K562 (cell line): Measurements from ENCODE around the gene GALNS. TPM values are rescaled to one million over a fixed set of nuclear protein-coding genes. Genes with fewer than 3 reads are reported as not detected.

Source experiments
- ATF7 ChIP-seq: fragments of 450-650 bp; IDR thresholded peaks from 2 replicates; pipeline ENCODE4 v1.7.1; 2014; ENCODE audit warnings: mild to moderate bottlenecking, moderate library complexity
- CC2D1A ChIP-seq: fragments of 450-650 bp; IDR thresholded peaks from 2 replicates; pipeline ENCODE4 v1.6.1; 2017; ENCODE audit warnings: mild to moderate bottlenecking
- E4F1 ChIP-seq: fragments of 250-450 bp; sonication (Bioruptor Pico); IDR thresholded peaks from 2 replicates; pipeline ENCODE4 v1.5.0; 2021; ENCODE audit warnings: mild to moderate bottlenecking, borderline replicate concordance
- FUS ChIP-seq: fragments of 200-400 bp; formaldehyde crosslinking; optimal IDR thresholded peaks from 2 replicates; pipeline ENCODE3; 2017; ENCODE audit warnings: low read depth, low read length
- KAT8 ChIP-seq: fragments of 450-650 bp; IDR thresholded peaks from 2 replicates; pipeline ENCODE4 v1.6.1; 2016; ENCODE audit warnings: low read depth, mild to moderate bottlenecking
- NCOA1 ChIP-seq: fragments of 450-650 bp; IDR thresholded peaks from 2 replicates; pipeline ENCODE4 v1.6.1; 2016; ENCODE audit warnings: low read depth
- RBM39 ChIP-seq: fragments of 200-400 bp; formaldehyde crosslinking; optimal IDR thresholded peaks from 2 replicates; pipeline ENCODE3; 2018; ENCODE audit warnings: low read depth, low read length
- STAT5B ChIP-seq: fragments of 250-450 bp; sonication (Bioruptor Pico); IDR thresholded peaks from 2 replicates; pipeline ENCODE4 v1.8.0; 2021; ENCODE audit warnings: mild to moderate bottlenecking, inconsistent platforms
- TEAD2 ChIP-seq: fragments of 450-650 bp; IDR thresholded peaks from 2 replicates; pipeline ENCODE4 v1.6.1; 2016; ENCODE audit warnings: missing genetic modification characterization, control low read depth, missing compliant biosample characterization
- ZBTB11 ChIP-seq, 3 experiments: fragments of 200-800 bp in 1 of 3; fragments of 250-450 bp in 1 of 3; fragments of 450-650 bp in 1 of 3; sonication (Bioruptor Pico) in 1 of 3; sonication (Bioruptor generic) in 1 of 3; formaldehyde crosslinking in 1 of 3; IDR thresholded peaks; 2 replicates each; pipeline versions ENCODE4 v1.6.1 to v1.8.0; 2016 to 2022; ENCODE audit warnings: mild to moderate bottlenecking in 2 of 3, missing genetic modification characterization in 2 of 3, missing compliant biosample characterization in 1 of 3, moderate library complexity in 1 of 3
- ZNF395 ChIP-seq: fragments of 200-800 bp; sonication (Bioruptor generic); IDR thresholded peaks from 2 replicates; pipeline ENCODE4 v1.6.1; 2017; ENCODE audit warnings: missing genetic modification characterization, missing compliant biosample characterization
- ZNF449 ChIP-seq: fragments of 250-450 bp; sonication (Bioruptor Pico); IDR thresholded peaks from 2 replicates; pipeline ENCODE4 v1.8.0; 2022; ENCODE audit warnings: moderate library complexity, mild to moderate bottlenecking, inconsistent platforms
- polyA plus RNA-seq, 8 experiments: library from polyadenylated mRNA; depleted of rRNA in 4 of 8; stranded (reverse) in 5 of 8; unstranded in 3 of 8; fragments of >200 nt; fragmentation: Nextera tagmentation in 2 of 8; fragmentation: Illumina TruSeq in 1 of 8; extraction: Ambion mirVana in 2 of 8; extraction: Trizol in 1 of 8; gene quantifications; 2 replicates each; pipeline versions ENCODE4 v1.2.1 to v1.2.3, GENCODE V29; 2011 to 2014; ENCODE audit warnings: inconsistent platforms in 1 of 8, missing spikeins in 1 of 8
- total RNA-seq, 7 experiments: library from RNA; depleted of rRNA in 6 of 7; stranded (reverse); fragments of >200 nt in 6 of 7; fragmentation: Illumina TruSeq in 2 of 7; extraction: Trizol in 2 of 7; gene quantifications; 2 replicates each; pipeline versions ENCODE4 v1.2.1 to v1.2.3, GENCODE V29; 2011 to 2021; ENCODE audit warnings: low replicate concordance in 1 of 7

GALNS gene
- total and polyA plus RNA-seq, 9 of the 15 experiments (the other 6 are each of a cell fraction or from before 2014, with no cell fraction given) = 0.38 to 13.2 (median 4.3) TPM

GRCh38 chr16:88770461-88771293, 86.1 kb downstream of the GALNS start (continued):
- no peak for TF ChIP-seq KAT8
- no peak for TF ChIP-seq ZNF449 (CRISPR knock-in tag)
- TF ChIP-seq RBM39 = peak; percentile 30
- TF ChIP-seq CC2D1A = no peak
- TF ChIP-seq TEAD2 (tag) = no peak
- TF ChIP-seq ATF7 = peak; percentile 93
- TF ChIP-seq ZBTB11 (CRISPR knock-in tag; IDR thresholded peaks at IDR 0.05) = no peak; a peak in 1 of 6 replicates
- no peak; the same call in 1 of the 2 replicates for TF ChIP-seq NCOA1
- no peak for TF ChIP-seq FUS
- no peak for TF ChIP-seq STAT5B
- TF ChIP-seq ZNF395 = peak; percentile 91; the same call in 1 of the 2 replicates
- TF ChIP-seq E4F1 (CRISPR knock-in tag) = no peak
